HG02970 (cell line): ENCODE data around the gene KLHL17.
"Not testable (repeated sequence)": the region's sequence is repeated elsewhere in the genome, so short reads cannot be mapped to it uniquely, and the experiment has no call there.

ENCODE experiments used
- ATAC-seq: cut with Tn5 transposase; IDR thresholded peaks from one replicate; pipeline ENCODE4 v1.9.1; 2021; ENCODE audit warnings: mild to moderate bottlenecking, moderate library complexity, moderate number of reproducible peaks; ENCODE audit not compliant: unreplicated experiment, low FRiP score

KLHL17 gene

DNA sequence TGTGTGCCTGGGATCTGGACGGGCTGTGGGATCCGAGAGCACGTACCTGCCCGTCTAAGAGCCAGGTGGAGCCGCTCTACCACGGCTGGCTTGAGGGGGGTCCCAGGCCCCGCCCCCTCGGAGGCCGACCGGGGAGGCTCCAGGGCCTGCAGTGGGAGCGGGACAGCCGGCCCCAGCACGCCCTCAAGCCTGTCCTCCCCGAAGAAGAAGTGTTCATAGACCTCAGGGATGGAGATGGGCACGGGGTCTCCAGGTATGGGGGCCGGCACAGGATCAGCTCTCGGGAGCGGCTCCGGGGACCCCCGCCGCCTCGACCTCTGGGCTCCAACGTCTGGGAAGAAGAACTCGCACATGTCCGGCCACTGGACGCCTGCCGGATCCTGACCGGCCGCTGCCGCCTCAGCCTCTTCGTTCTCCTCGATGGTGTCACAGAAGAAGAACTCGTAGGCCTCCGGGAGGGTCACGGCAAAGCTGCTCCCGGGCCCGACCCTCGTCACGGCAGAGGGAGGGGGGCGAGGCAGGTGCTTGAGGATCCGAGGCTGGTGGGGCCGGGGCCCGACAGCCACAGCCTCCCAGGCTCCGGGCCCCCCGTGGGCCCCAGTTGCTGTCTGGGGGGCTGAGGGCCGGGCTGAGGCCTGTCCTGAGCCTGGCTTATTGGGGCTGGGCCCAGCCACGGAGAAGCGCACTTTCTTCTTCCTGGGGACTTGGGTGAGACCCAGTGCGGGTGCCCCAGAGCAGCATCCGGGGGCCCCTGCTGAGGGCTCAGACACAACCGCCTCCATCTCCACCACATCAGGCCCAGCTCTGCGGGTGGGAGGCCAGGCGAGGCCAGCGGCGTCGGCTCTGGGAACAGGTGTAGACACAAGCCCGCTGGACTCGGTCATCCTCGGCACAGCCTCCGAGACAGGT lies 18.7 kb downstream of the KLHL17 start:
- ATAC-seq, result no peak

- ATAC-seq, result no peak
Measured at GRCh38 chr1:979744-980072, 19.3 kb downstream of the KLHL17 start.

- ATAC-seq, result no peak
Measured at GRCh38 chr1:980137-980571, 19.8 kb downstream of the KLHL17 start.

GRCh38 chr1:980602-981395 lies 20.4 kb downstream of the KLHL17 start:
- no peak for ATAC-seq

DNA sequence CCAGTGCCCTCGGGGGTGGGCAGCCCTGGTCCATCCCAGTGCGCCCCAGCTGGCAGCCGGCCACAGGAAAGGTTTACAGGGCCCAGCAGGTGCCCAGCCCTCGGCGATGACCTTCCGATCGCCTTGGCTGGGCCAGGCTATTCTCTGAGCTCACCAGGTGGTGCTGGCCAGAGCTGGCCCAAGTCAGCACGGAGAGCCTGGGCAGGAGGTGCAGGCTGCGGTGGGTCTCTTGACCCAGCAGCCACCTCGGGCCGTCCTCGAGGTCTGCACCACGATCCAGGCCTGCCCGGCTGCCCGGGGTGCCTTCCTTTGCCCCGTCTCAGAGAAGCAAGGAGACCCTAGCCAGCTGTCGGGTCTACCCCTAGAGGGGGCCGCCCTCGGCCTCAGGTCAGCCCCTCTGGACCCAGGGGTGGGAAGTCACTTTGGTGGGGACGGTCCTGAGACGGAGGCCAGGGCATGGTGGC lies 21.1 kb downstream of the KLHL17 start:
- no peak for ATAC-seq

- no peak for ATAC-seq
Measured at GRCh38 chr1:981955-982558, 21.7 kb downstream of the KLHL17 start, which contains the start of gene PERM1. Gene PERM1, minus strand, starts transcription at chr1:982093. Its CDS starts 1,064 bp downstream, at chr1:981029.

- no peak for ATAC-seq
Measured at GRCh38 chr1:982765-983436, 22.5 kb downstream of the KLHL17 start.

GRCh38 chr1:983798-984475 lies 23.6 kb downstream of the KLHL17 start:
- no peak for ATAC-seq

GRCh38 chr1:984476-984814 lies 24.1 kb downstream of the KLHL17 start:
- no peak for ATAC-seq

DNA sequence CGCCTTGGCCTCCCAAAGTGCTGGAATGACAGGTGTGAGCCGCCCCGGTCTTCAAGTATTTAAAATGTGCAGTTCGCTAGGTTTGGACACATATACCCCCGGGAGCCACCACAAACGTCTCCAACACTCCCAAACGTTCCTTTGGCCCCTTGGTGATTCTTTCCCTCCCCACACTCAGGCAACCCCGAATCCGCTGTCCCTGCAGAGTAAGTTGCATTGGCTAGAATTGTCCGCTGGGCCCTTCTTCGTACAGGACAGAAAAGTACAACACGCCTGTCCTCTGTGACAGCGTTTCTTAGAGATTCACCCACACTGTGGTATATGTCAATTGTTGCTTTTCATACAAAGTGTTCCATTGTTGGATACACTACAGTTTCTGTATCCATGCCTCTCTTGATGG lies 24.7 kb downstream of the KLHL17 start:
- ATAC-seq, result no peak

- ATAC-seq, result not testable (repeated sequence)
Measured at GRCh38 chr1:988061-988460, 27.7 kb downstream of the KLHL17 start.

- ATAC-seq, result not testable (repeated sequence)
Measured at GRCh38 chr1:991275-991674, 30.9 kb downstream of the KLHL17 start.

GRCh38 chr1:991895-992294 lies 31.5 kb downstream of the KLHL17 start:
- ATAC-seq, result no peak

- no peak for ATAC-seq
Measured at GRCh38 chr1:992362-992761, 32.0 kb downstream of the KLHL17 start.

DNA sequence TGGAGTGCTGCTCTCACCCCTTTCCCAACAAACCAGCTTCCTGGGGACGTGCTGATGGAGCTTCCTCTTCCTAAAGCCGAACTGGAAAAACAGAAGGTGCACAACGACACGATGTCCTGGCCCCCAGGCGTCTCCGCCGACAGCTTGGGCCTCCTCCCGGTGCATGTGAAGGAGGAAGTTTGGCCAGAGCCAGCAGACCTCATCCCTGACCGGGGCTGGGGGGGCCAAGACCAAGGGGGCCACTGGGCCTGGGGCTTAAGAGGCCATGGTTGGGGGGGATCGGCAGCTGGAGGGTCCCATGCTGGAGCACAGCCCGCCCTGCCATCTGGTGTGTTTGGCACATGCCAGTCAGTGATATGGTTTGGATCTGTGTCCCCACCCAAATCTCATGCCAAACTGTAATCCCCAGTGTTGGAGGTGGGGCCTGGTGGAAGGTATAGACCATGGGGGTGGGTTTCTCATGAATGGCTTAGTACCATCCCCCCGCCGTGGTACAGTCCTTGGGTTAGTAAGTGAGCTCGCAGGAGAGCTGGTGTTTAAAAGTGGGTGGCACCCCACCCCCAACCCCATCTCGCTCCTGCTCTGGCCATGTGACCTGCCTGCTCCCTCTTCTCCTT lies 33.1 kb downstream of the KLHL17 start:
- ATAC-seq, result no peak

DNA sequence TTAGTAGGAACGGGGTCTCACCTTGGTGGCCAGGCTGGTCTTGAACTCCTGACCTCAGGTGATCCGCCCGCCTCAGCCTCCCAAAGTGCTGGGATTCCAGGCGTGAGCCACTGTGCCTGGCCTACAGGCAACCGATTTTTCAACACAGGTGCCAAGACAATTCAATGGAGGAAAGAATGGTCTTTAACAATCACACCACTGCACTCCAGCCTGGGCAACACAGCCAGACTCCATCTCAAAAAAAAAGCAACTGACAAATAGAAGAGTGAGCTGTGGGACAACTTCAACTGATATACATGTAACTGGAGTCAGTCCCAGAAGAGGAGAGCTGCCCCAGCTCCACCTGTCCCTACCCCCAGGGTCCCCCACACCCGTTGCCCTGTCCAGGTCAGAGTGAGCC lies 34.2 kb downstream of the KLHL17 start:
- not testable (repeated sequence) for ATAC-seq

DNA sequence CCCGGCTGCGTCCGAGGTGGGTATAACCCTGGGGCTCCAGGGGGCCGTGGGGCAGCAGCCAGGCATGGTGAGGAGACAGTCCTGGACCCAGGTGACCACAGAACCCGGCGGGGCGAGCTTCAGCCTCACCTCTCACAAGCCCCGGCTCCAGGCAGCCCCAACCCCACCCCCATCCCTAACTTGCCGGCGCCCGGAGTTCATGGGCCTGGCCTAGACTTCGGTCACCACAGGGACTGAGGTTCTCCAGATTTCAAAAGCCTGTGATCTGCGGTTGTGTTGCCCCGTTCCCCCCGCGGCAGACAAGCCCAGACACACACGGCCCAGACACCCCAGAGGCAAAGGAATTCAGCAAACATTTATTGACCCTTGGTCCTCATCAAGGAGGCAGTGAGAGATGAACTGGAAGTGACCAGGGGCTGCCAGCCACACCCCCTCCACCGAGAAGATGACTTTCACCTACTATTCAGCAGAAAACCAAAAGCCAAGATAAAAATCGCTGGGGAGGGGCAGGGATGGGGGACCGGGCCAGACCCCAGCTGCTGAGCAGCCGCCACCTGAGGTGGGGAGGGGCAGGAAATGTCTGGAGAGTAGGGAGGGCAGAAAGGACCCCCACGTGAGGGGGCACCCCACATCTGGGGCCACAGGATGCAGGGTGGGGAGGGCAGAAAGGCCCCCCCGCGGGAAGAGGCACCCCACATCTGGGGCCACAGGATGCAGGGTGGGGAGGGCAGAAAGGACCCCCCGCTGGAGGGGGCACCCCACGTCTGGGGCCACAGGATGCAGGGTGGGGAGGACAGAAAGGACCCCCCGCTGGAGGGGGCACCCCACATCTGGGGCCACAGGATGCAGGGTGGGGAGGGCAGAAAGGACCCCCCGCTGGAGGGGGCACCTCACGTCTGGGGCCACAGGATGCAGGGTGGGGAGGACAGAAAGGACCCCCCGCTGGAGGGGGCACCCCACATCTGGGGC lies 35.6 kb downstream of the KLHL17 start:
- no peak for ATAC-seq
